Measurements from ENCODE around the gene GSG1.

DNA sequence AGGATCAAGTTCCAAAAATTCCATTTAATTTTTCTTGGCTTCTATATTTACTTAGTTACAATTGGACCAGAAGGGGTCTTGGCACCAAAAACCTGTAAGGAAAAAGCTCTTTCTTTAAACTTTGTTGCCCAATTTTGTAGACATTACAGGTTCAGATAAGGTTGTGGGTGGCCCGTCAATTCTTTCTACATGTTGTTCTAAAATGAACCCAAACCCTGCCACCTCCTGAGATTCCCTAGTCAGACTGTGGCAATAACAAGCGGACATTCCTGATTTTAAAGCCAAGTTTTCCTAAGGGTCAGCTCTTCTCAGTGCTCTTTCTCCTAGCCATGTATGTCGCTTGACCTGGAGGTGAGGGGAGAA is 45.0 kb upstream of the GSG1 start:
- no peak for TF ChIP-seq POLR2AphosphoS5 (IDR thresholded peaks at IDR 0.05)
- TF ChIP-seq POLR2A (IDR thresholded peaks at IDR 0.05), result no peak
- TF ChIP-seq, protein P1, sequence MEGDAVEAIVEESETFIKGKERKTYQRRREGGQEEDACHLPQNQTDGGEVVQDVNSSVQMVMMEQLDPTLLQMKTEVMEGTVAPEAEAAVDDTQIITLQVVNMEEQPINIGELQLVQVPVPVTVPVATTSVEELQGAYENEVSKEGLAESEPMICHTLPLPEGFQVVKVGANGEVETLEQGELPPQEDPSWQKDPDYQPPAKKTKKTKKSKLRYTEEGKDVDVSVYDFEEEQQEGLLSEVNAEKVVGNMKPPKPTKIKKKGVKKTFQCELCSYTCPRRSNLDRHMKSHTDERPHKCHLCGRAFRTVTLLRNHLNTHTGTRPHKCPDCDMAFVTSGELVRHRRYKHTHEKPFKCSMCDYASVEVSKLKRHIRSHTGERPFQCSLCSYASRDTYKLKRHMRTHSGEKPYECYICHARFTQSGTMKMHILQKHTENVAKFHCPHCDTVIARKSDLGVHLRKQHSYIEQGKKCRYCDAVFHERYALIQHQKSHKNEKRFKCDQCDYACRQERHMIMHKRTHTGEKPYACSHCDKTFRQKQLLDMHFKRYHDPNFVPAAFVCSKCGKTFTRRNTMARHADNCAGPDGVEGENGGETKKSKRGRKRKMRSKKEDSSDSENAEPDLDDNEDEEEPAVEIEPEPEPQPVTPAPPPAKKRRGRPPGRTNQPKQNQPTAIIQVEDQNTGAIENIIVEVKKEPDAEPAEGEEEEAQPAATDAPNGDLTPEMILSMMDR (IDR thresholded peaks at IDR 0.05), result no peak
